Stimulated activated CD4-positive, alpha-beta T cell treated with anti-CD3 and anti-CD28 coated beads, Interleukin-15, amount 100 ng/mL, for 24 hours (primary cell): Measurements from ENCODE around the gene TENT4B.
"Not testable (repeated sequence)": the region's sequence is repeated elsewhere in the genome, so short reads cannot be mapped to it uniquely, and the experiment has no call there.

Source experiments
- DNase-seq: peaks from one replicate; pipeline ENCODE4 v3.0.0-alpha.2; 2020

Gene TENT4B

GRCh38 chr16:50155925-50156324 is 2.8 kb downstream of the TENT4B start:
- no peak for DNase-seq

DNA sequence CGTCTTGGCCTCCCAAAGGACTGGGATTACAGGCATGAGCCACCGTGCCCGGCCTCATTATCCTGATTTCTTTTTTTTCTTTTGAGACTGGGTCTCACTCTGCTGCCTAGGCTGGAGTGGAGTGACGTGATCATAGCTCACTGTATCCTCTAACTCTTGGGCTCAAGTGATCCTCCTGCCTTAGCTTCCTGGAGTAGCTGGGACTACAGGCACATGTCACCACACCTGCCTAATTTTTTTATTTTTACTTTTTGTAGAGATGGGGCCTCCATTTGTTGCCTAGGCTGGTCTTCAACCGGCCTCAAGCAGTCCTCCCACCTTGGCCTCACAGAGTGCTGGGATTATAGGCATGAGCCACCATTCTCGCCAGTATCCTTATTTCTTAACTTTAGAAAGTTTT is 3.5 kb downstream of the TENT4B start:
- DNase-seq, result no peak

- no peak for DNase-seq
Measured at GRCh38 chr16:50160495-50161164, 7.5 kb downstream of the TENT4B start.

- DNase-seq, result no peak
Measured at GRCh38 chr16:50161950-50162349, 8.8 kb downstream of the TENT4B start.

GRCh38 chr16:50165473-50165872 is 12.4 kb downstream of the TENT4B start:
- DNase-seq, result no peak

DNA sequence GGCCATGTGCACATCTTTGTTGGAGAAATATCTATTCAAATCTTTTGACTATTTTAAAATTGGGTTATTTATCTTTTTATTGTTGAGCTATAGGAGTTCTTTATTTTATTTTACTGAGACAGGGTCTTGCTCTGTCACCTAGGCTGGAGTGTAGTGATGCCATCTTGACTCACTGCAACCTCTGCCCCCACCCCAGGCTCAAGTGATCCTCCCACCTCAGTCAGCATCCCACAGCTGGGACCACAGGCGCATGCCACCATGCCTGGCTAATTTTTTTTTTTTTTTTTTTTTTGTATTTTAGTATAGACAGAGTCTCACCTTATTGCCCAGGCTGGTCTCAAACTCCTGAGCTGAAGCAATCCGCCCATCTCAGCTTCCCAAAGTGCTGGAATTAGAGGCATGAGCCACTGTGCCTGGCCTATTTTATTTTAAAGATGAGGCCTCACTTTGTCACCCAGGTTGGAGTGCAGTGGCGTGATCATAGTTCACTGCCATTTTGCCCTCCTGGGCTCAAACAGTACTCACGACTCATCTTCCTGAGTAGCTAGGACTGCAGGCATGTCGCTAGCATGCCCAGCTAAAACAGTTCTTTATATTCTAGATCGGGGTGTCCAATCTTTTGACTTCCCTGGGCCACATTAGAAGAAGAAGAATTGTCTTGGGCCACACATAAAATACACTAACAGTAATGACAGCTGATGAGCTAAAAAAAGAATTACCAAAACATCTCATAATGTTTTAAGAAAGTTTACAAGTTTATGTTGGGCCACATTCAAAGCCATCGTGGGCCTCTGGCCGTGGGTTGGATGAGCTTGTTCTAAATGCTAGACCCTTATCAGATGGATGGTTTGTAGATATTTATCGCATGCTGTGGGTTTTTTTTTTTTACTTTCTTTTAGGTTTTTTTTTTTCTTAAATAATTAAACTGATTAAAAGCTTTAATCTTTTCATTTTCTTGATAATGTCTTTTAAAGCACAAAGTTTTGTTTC is 13.7 kb downstream of the TENT4B start:
- DNase-seq, result peak; percentile 49

DNA sequence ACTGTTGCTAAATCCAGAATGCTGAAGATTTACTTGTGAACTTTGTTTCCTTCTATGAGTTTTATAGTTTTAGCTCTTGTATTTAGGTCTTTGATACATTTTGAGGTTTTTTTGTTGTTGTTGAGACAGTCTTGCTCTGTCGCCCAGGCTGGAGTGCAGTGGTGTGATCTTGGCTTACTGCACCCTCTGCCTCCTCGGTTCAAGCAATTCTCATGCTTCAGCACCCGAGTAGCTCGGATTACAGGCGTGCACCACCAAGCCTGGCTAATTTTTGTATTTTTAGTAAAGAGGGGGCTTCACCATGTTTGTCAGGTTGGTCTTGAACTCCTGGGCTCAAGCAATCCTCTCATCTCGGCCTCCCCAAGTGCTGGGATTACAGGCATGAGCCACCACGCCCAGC is 14.4 kb downstream of the TENT4B start:
- no peak for DNase-seq

- DNase-seq, result no peak
Measured at GRCh38 chr16:50169555-50170096, 16.5 kb downstream of the TENT4B start.

DNA sequence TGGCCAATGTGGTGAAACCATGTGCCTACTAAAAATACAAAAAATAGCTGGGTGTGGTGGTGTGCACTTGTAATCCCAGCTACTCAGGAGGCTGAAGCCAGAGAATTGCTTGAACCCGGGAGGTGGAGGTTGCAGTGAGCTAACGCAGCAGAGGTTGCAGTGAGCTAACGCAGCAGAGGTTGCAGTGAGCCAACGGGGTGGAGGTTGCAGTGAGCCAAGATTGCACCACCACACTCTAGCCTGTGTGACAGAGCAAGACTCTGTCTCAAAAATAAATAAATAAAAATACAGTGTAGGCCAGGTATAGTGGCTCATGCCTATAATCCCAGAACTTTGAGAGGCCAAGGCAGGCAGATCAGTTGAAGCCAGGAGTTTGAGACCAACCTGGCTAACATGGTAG is 18.7 kb downstream of the TENT4B start:
- DNase-seq, result not testable (repeated sequence)

- no peak for DNase-seq
Measured at GRCh38 chr16:50172195-50172922, 19.3 kb downstream of the TENT4B start.

GRCh38 chr16:50173316-50173715 is 20.2 kb downstream of the TENT4B start:
- no peak for DNase-seq

DNA sequence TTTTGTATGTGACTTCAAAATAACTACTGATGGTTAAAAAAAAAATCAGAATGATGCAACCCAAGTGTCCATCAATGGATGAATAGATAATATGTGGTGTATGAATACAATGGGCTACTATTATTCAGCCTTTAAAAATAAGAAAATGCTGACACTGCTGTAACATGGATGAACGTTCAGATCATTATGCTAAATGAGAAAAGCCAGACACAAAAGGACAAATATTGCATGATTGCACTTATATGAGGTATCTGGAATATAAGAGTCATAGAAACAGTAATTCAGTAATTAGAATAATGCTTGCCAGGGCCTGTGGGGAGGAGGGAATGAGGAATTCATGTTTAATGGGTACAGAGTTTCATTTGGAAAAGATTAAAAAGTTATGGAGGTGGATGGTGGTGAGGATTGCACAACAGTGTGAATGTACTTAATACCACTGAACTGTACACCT is 25.4 kb downstream of the TENT4B start:
- DNase-seq, result no peak

GRCh38 chr16:50182441-50182840 is 29.3 kb downstream of the TENT4B start:
- no peak for DNase-seq

GRCh38 chr16:50183316-50183715 is 30.2 kb downstream of the TENT4B start:
- DNase-seq, result no peak

GRCh38 chr16:50185005-50185505 is 31.9 kb downstream of the TENT4B start:
- DNase-seq, result no peak

- no peak for DNase-seq
Measured at GRCh38 chr16:50188619-50189136, 35.6 kb downstream of the TENT4B start.

DNA sequence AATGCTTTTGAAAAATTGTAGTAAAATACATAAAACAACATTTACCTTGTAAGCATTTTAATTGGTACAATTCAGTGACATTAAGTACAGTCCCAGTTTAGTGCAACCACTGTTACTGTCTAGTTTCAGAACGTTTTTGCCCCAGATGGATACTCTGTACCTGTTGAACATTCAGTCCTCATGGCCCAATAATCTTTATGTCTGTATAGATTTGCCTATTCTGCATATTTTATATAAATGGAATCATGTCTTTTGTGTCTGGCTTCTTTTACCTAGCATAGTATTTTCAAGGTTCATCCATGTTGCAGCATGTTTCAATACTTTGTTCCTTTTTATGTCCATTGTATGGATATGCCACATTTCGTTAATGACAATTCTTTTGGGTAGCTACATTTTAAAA is 37.2 kb downstream of the TENT4B start:
- DNase-seq, result no peak

DNA sequence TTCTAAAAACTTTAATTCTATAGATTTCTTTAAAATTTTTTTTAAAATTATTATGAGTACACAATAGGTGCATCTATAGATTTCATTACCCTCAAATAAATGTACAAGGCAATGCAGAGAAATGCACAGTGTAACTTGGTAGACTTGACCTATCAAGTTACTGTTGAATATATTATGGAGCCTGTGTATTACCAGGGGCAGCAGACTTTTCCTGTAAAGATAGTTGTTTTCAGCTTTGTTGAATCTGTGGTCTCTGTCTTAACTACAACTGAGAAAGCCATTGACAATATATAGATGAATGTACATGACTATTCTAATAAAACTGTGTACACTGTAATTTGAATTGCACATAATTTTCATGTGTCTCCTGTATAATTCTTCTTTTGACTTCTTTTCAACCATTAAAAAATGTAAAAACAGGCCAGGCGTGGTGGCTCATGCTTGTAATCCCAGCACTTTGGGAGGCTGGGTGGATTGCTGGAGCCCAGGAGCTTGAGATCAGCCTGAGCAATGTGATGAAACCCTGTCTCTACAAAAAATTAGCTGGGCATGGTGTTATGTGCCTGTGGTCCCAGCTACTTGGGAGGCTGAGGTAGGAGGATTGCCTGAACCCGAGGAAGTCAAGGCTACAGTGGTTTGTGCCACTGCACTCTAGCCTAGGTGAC is 39.4 kb downstream of the TENT4B start:
- no peak for DNase-seq

- DNase-seq, result no peak
Measured at GRCh38 chr16:50193594-50193993, 40.5 kb downstream of the TENT4B start.

GRCh38 chr16:50195276-50195675 is 42.2 kb downstream of the TENT4B start:
- no peak for DNase-seq

GRCh38 chr16:50195756-50196155 is 42.6 kb downstream of the TENT4B start:
- DNase-seq, result no peak

DNA sequence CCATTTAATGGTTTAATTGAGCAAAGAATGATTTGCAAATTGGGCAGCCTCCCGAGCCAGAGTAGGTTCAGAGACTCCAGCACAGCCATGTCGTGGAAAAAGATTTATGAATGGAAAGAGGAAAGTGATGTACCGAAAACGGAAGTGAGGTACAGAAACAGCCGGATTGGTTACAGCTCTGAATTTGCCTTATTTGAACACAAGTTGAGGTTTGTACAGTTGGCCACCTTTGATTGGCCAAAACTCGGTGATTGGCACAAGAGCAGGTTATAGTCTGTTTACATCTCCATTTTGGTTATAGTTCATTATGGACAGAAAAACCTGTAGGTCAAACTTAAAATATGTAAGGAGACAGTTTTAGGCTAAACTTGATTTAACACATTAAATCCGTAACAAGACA is 44.5 kb downstream of the TENT4B start:
- DNase-seq, result no peak
